Activated CD8-positive, alpha-beta memory T cell treated with anti-CD3 and anti-CD28 coated beads for 36 hours (primary cell): Measurements from ENCODE around the gene SLC6A19. TPM values are rescaled to one million over a fixed set of nuclear protein-coding genes. Genes with fewer than 3 reads are reported as not detected.
"Not testable (repeated sequence)": the region's sequence is repeated elsewhere in the genome, so short reads cannot be mapped to it uniquely, and the experiment has no call there.

Experiments used
- CTCF ChIA-PET: fragments of 350-600 bp; sonication (Branson Sonifier 250); formaldehyde crosslinking; loops from one replicate; lab custom pipeline; 2021; ENCODE audit warnings: antibody characterized with exemption; lab: Charles Lee
- POLR2A ChIA-PET: fragments of 350-600 bp; sonication (Branson Sonifier 250); formaldehyde crosslinking; loops from one replicate; lab custom pipeline; 2021; ENCODE audit warnings: antibody characterized with exemption; lab: Charles Lee
- total RNA-seq, 2 experiments: library from RNA; stranded (reverse); gene quantifications; one replicate each; pipeline ENCODE4 v1.2.3, GENCODE V29; 2021

Gene SLC6A19
- total RNA-seq: not detected

- ChIA-PET CTCF (no interaction called here), POLR2A (no interaction called here)
These were observed at the start of gene SLC6A19 for GRCh38 chr5:1201327-1202025. Gene SLC6A19, plus strand, starts transcription at chr5:1201595. Its CDS starts 56 bp downstream, at chr5:1201651.

DNA sequence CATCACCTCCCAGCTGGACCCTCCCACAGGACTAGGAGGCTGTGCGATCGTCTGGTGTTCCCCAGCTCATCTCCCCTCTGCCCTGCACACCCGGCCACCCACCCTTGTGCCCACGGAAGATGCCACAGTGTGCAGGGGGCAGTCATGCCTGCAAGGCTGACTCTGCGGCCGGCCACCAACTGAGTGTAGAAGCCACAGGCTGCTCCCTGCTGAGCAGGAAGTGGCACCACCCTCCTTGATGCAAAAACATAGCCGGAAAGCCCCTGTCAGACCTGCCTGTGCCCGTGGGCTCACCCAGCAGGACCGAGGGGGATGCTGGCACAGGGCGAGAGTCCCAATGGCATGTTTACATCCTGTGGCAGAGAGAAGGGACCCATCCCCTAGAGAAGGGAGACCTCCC lies 49.2 kb upstream of the SLC6A19 start:
- ChIA-PET CTCF (no interaction called here), POLR2A (no interaction called here)

DNA sequence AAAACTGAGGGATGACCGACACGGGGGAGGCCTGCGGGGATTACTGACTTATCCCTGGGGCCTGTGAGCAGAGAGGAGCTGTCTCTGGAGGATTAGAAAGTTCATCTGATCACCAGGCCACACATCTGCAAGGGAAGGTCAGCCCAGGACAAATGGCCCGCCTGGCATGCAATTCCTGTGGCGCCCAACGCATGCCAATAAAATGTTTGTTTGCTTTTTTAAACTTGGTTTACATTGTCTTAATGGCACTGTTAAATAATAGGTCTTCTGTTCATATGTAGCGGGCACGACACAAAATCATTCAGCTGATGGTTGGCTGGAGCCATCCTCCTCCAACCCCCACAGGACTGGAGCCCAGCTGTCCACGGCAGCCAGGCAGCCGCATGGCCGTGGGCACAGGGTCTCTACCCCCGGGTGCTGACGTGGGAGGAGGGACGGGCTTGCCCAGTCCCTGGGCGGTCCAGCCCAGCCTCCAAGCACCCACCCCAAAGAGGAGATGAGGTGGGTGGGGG lies 48.6 kb upstream of the SLC6A19 start:
- CTCF ChIA-PET: no interaction called here
- POLR2A ChIA-PET: no interaction called here

DNA sequence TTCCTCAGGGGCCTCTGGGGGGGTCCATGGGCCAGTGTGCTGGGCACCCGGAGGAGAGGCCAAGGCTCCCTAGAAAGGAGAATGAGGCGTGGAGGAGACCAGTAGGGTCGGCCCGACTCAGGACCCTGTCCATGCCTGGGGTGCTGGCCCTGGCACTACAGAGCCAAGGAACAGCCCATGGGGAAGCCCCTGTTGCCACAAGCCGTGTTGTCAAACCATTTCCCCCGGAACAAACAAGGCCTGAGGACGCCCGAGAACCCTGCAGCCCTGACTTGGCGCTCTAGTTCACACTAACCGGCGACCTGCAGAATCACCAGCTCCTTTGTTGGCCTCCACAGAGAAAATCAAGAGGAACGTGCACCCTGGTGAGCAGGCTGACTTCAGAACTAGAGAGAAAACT lies 48.0 kb upstream of the SLC6A19 start:
- POLR2A ChIA-PET: no interaction called here

GRCh38 chr5:1155191-1156032 lies 46.0 kb upstream of the SLC6A19 start:
- ChIA-PET POLR2A (no interaction called here), CTCF (no interaction called here)

More for the DNA sequence above, 48.0 kb upstream of the SLC6A19 start:
- CTCF ChIA-PET: no interaction called here

GRCh38 chr5:1156033-1156753 lies 45.2 kb upstream of the SLC6A19 start:
- POLR2A ChIA-PET: no interaction called here
- CTCF ChIA-PET: interaction anchor here (1.0 kb wide), 1 partner anchor 18 kb away, joined by 3 read pairs; no protein-coding TSS in a partner anchor

DNA sequence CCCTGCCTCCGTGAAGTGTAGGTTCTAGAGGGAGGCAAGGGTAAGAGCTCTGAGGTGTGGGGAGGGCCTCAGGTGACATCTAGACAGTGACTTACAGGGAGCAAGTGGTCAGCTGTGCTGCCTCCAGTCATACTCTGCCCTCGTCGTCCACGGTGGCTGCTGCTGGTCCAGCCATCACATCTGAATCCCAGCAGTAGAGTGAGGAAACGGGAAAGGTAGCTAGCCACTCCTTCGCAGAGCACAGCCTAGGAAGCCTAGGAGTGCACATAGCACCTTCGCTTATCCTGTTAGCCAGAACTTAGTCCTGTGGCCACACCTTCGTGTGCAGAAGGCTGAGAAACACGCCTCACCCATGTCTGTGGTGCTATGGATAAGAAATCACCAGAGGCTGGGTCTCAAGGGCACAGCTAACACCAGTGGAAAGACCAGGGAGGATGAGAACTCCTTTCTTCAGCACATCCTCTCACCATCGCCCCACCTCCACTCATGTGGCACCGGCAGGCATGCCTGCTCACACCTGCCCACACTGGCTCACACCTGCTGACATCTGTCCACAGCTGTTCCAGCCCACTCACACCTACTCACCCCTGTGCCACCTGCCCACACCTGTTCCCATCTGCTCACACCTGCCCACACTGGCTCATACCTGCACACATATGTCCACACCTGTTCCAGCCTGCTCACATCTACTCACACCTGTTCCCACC lies 44.5 kb upstream of the SLC6A19 start:
- POLR2A ChIA-PET: no interaction called here
- CTCF ChIA-PET: interaction anchor here (1.0 kb wide), 1 partner anchor 17 kb away, joined by 3 read pairs; no protein-coding TSS in a partner anchor

GRCh38 chr5:1157461-1157986 lies 43.9 kb upstream of the SLC6A19 start:
- POLR2A ChIA-PET, CTCF ChIA-PET: not testable (repeated sequence)

DNA sequence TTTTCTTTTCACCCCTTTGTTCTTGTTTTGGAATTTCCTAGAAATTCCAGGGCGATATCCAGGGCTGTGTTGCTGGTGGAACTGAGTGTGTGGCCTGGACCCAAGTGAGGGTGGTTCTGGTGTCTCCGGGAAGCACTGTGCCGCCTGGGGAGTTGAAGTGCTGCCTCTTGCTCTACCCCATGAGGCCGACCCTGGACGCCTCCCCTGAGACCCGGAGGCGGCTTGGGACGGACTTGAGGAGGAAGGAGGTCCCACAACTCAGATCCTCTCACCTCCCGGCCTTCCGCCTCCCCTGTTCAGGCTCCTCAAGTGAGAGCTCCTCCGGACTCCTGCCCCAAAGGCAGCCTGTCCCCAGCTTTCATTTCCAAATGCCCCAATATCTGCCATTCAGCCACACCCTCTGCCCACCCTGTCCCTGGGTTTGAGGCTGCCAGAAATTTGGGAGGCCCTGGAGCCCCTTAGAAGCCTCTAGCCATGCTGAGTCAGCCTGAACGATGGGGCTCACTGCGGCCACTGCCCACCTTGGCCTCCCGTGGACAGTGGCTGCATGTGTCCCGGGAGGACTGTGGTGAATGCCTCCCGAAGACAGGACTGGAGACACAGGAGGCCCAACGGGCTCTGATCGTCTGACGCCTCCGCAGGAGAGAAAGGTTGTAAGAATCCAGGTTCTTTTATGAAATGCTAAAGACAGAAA lies 42.6 kb upstream of the SLC6A19 start:
- CTCF ChIA-PET: no interaction called here

DNA sequence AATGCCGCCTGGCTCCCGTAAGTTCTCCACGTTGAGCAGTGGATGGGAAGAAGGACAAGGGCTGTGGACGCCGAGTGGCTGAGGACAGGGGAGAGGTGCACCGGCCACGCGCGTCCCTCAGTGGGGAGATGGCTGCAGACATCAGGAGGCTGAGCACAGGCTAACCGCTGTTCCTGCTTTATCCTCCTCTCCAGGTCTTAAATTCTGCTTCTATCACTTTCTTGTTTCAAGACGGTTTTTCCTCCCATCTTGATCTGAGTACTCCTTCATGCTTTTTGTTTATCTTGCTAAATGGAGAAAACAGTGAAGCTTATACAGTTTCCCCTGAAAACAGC lies 42.1 kb upstream of the SLC6A19 start:
- POLR2A ChIA-PET: no interaction called here
- CTCF ChIA-PET: no interaction called here

More for the DNA sequence above, 42.6 kb upstream of the SLC6A19 start:
- POLR2A ChIA-PET: no interaction called here

- POLR2A ChIA-PET: no interaction called here
These were observed 41.5 kb upstream of the SLC6A19 start for GRCh38 chr5:1159774-1160406.

GRCh38 chr5:1161108-1161832 lies 40.1 kb upstream of the SLC6A19 start:
- POLR2A ChIA-PET: no interaction called here
- CTCF ChIA-PET: interaction anchor here (0.5 to 0.7 kb wide), 2 partner anchors 13 to 39 kb away, joined by 3 read pairs; no protein-coding TSS in a partner anchor

More at GRCh38 chr5:1159774-1160406, 41.5 kb upstream of the SLC6A19 start:
- CTCF ChIA-PET: no interaction called here

- POLR2A ChIA-PET: no interaction called here
- CTCF ChIA-PET: interaction anchor here (0.6 kb wide), 1 partner anchor 875 kb away, joined by 4 read pairs; no protein-coding TSS in a partner anchor
These were observed 39.6 kb upstream of the SLC6A19 start for GRCh38 chr5:1161833-1162229.

DNA sequence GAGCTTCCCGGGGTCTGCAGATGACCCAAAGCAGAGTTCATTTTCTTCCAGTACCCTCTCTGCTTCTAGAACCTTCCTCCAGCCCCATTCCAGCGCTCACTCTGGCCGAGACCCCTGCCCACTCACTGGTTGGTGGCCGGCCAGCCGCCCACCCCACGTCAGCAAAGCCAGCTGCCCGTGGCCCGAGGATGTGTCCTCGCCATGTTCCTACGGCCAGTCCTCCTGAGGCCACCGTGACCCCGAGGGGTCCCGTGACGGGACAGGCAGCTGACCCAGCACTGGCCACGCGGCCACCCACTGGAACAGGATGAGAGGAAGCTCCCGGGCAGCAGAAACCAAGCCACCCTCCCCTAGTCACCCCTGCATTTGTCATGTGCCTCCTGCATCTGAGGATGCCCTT lies 39.1 kb upstream of the SLC6A19 start:
- CTCF ChIA-PET: interaction anchor here (0.6 kb wide), 1 partner anchor 874 kb away, joined by 4 read pairs; no protein-coding TSS in a partner anchor
- POLR2A ChIA-PET: no interaction called here

DNA sequence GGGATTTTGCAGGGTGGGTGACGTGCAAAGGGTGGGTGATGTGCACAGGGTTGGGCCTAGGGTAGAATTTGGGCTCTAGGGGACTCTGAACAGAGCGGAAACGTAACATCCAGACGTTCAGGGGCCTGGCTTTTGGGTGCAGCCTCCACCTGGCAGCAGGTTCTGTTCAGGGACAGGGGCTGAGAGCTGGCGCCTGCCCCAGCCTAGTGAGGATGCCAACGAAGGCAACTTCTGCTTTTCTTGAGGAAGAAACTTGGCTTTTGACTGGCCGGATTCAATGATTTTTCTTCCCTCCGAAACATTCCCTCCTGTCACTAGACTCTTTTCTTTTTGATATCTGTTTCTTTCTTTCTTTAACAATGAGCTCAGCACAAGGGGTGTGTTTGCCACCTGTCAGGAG lies 38.6 kb upstream of the SLC6A19 start:
- CTCF ChIA-PET: interaction anchor here (0.6 kb wide), 1 partner anchor 874 kb away, joined by 4 read pairs; no protein-coding TSS in a partner anchor
- POLR2A ChIA-PET: no interaction called here

GRCh38 chr5:1163366-1163765 lies 38.0 kb upstream of the SLC6A19 start:
- POLR2A ChIA-PET: no interaction called here

GRCh38 chr5:1163879-1164278 lies 37.5 kb upstream of the SLC6A19 start:
- POLR2A ChIA-PET: no interaction called here
- CTCF ChIA-PET: no interaction called here

More at GRCh38 chr5:1163366-1163765, 38.0 kb upstream of the SLC6A19 start:
- CTCF ChIA-PET: no interaction called here
